ENCODE measurements around the gene FCRL2. TPM values are rescaled to one million over a fixed set of nuclear protein-coding genes. Genes with fewer than 3 reads are reported as not detected.

Gene FCRL2
- under 1 TPM in 4 of 6 experiments, not detected in 2; 0.06 to 0.12 (median 0.08) TPM for total RNA-seq
- long read RNA-seq = 0 reads

- Histone ChIP-seq H3K4me1 (no peaks in the 10 kb centered on the region), H3K27me3 (no peaks in the 10 kb centered on the region), H3K9me3 (no peaks in the 10 kb centered on the region), H3K36me3 (no peaks in the 10 kb centered on the region), H3K27ac (no peak within 1 kb of the TSS), H3K4me3 (no peak within 1 kb of the TSS)
- intact Hi-C loops (cut with DNase I) = no loop called here
- no peak for TF ChIP-seq CTCF (IDR thresholded peaks at IDR 0.05)
- TF ChIP-seq POLR2A (IDR thresholded peaks at IDR 0.05) = no peak
- no peak for ATAC-seq
- no peak for DNase-seq
- WGBS (ENCODE audit: insufficient coverage, low coverage, low lambda C conversion rate, missing lambda C conversion rate) = 60% methylated on average over 1 of the region's 1 CpG
These were observed at the start of gene FCRL2 for GRCh38 chr1:157776971-157777391. Gene FCRL2 (minus strand): TSS chr1:157777132. CDS start chr1:157777073, 59 bp downstream.

- intact Hi-C loops (cut with DNase I) = no loop called here
- TF ChIP-seq POLR2A (IDR thresholded peaks at IDR 0.05) (no peak), CTCF (IDR thresholded peaks at IDR 0.05) (no peak)
- Histone ChIP-seq H3K4me1 (no peaks in the 10 kb centered on the region), H3K4me3 (no peak overlapping the region), H3K27ac (no peak overlapping the region), H3K9me3 (no peaks in the 10 kb centered on the region), H3K27me3 (no peaks in the 10 kb centered on the region), H3K36me3 (no peaks in the 10 kb centered on the region)
- 40% methylated on average over 2 of the region's 2 CpGs for WGBS (ENCODE audit: insufficient coverage, low coverage, low lambda C conversion rate, missing lambda C conversion rate)
- DNase-seq (no peak), ATAC-seq (no peak)
These were observed 43.4 kb upstream of the FCRL2 start for GRCh38 chr1:157820299-157820698.

- ATAC-seq (peak in 2 of 4 donors; percentile 19 to 28), DNase-seq (no peak)
- Histone ChIP-seq H3K4me3 (no peak within 1 kb of the TSS), H3K36me3 (no peaks in the 10 kb centered on the region), H3K4me1 (no peaks in the 10 kb centered on the region), H3K27me3 (no peaks in the 10 kb centered on the region), H3K27ac (no peak within 1 kb of the TSS), H3K9me3 (no peaks in the 10 kb centered on the region)
- intact Hi-C loops (cut with DNase I) = no loop called here
- WGBS (ENCODE audit: insufficient coverage, low coverage, low lambda C conversion rate, missing lambda C conversion rate) = 22% methylated on average over 2 of the region's 3 CpGs
- TF ChIP-seq POLR2A (IDR thresholded peaks at IDR 0.05) (no peak), CTCF (IDR thresholded peaks at IDR 0.05) (no peak)
These were observed 43.0 kb upstream of the FCRL2 start, which contains the start of gene FCRL1 for GRCh38 chr1:157819896-157820295. Gene FCRL1 (minus strand): TSS chr1:157820120. CDS start chr1:157820037, 83 bp downstream.

GRCh38 chr1:157819215-157819614 lies 42.3 kb upstream of the FCRL2 start:
- TF ChIP-seq CTCF (IDR thresholded peaks at IDR 0.05) = no peak
- TF ChIP-seq POLR2A (IDR thresholded peaks at IDR 0.05) = no peak

GRCh38 chr1:157813269-157813668 lies 36.3 kb upstream of the FCRL2 start:
- intact Hi-C loops (cut with DNase I) = no loop called here
- 13% methylated on average over 1 of the region's 1 CpG for WGBS (ENCODE audit: insufficient coverage, low coverage, low lambda C conversion rate, missing lambda C conversion rate)
- TF ChIP-seq POLR2A (IDR thresholded peaks at IDR 0.05) = no peak
- TF ChIP-seq CTCF (IDR thresholded peaks at IDR 0.05) = no peak
- DNase-seq (no peak), ATAC-seq (no peak)
- Histone ChIP-seq H3K27me3 (no peaks in the 10 kb centered on the region), H3K36me3 (no peaks in the 10 kb centered on the region), H3K27ac (no peak overlapping the region), H3K4me3 (no peak overlapping the region), H3K4me1 (no peaks in the 10 kb centered on the region), H3K9me3 (no peaks in the 10 kb centered on the region)

More at GRCh38 chr1:157819215-157819614, 42.3 kb upstream of the FCRL2 start:
- ATAC-seq (no peak), DNase-seq (no peak)
- H3K9me3 ChIP-seq = no peaks in the 10 kb centered on the region
- H3K4me1 ChIP-seq = no peaks in the 10 kb centered on the region
- WGBS (ENCODE audit: insufficient coverage, low coverage, low lambda C conversion rate, missing lambda C conversion rate) = 61% methylated on average over 2 of the region's 2 CpGs
- H3K4me3 ChIP-seq = no peak overlapping the region
- H3K27me3 ChIP-seq = no peaks in the 10 kb centered on the region
- H3K36me3 ChIP-seq = no peaks in the 10 kb centered on the region
- no peak overlapping the region for H3K27ac ChIP-seq
- intact Hi-C loops (cut with DNase I) = no loop called here
